HEK293 (cell line): ENCODE results near the gene SHOX.

Source experiments
- CTCF ChIA-PET: fragments of 350-600 bp; formaldehyde crosslinking; extraction: SDS; loops from one replicate; lab custom pipeline; 2021; ENCODE audit warnings: antibody characterized with exemption; lab: Yijun Ruan, JAX
- POLR2A ChIA-PET: fragments of 300-600 bp; formaldehyde crosslinking; extraction: SDS; loops from one replicate; lab custom pipeline; 2020; ENCODE audit warnings: antibody characterized with exemption, inconsistent platforms; lab: Yijun Ruan, JAX
- H3K27ac ChIP-seq: fragments of 200-500 bp; sonication (Bioruptor generic); 2 replicates; pipeline ENCODE4 v1.5.1; 2014; ENCODE audit warnings: low read depth, low read length, control low read depth, inconsistent platforms; ENCODE audit errors: extremely low read depth
- H3K36me3 ChIP-seq, 2 experiments: fragments of 200-500 bp in 1 of 2; sonication (Bioruptor generic) in 1 of 2; 1 replicate in 1 of 2; 2 replicates in 1 of 2; pipeline ENCODE4 v1.5.1; 2014 to 2017; ENCODE audit warnings: inconsistent platforms in 2 of 2, low read length in 2 of 2; ENCODE audit not compliant: control insufficient read depth in 2 of 2, insufficient read depth in 1 of 2
- H3K4me1 ChIP-seq: fragments of 200-500 bp; sonication (Bioruptor generic); 2 replicates; pipeline ENCODE4 v1.5.1; 2014; ENCODE audit warnings: mild to moderate bottlenecking, low read length, inconsistent platforms; ENCODE audit not compliant: control insufficient read depth, insufficient read depth
- H3K4me3 ChIP-seq: 2 replicates; pipeline ENCODE4 v1.5.1; 2011; ENCODE audit warnings: low read depth, mild to moderate bottlenecking, control low read depth, low read length, moderate library complexity
- H3K9me3 ChIP-seq: fragments of 200-500 bp; sonication (Bioruptor generic); 2 replicates; pipeline ENCODE4 v1.5.1; 2014; ENCODE audit warnings: low read depth, low read length, inconsistent platforms; ENCODE audit not compliant: control insufficient read depth, insufficient read depth
- BCL11B ChIP-seq: fragments of 450-650 bp; formaldehyde crosslinking; IDR thresholded peaks from 2 replicates; pipeline ENCODE4 v1.5.1; 2016; ENCODE audit warnings: low read depth, missing biosample characterization, missing genetic modification characterization
- EGR2 ChIP-seq: fragments of 450-650 bp; formaldehyde crosslinking; IDR thresholded peaks from 2 replicates; pipeline ENCODE4 v1.5.1; 2016; ENCODE audit warnings: low read depth, missing biosample characterization, missing genetic modification characterization
- HOXC10 ChIP-seq: sonication (generic); formaldehyde crosslinking; IDR thresholded peaks from 2 replicates; pipeline ENCODE4 v1.8.1; 2023; ENCODE audit warnings: mild to moderate bottlenecking, missing genetic modification reagents
- KLF7 ChIP-seq: fragments of 450-650 bp; formaldehyde crosslinking; IDR thresholded peaks from 2 replicates; pipeline ENCODE4 v1.5.1; 2016; ENCODE audit warnings: missing biosample characterization, missing genetic modification characterization, borderline replicate concordance
- MZF1 ChIP-seq: fragments of 450-650 bp; formaldehyde crosslinking; IDR thresholded peaks from 2 replicates; pipeline ENCODE4 v1.5.1; 2017; ENCODE audit warnings: missing biosample characterization, missing genetic modification characterization, borderline replicate concordance
- REPIN1 ChIP-seq: fragments of 450-650 bp; formaldehyde crosslinking; IDR thresholded peaks from 2 replicates; pipeline ENCODE4 v1.5.1; 2017; ENCODE audit warnings: missing biosample characterization, missing genetic modification characterization, low read depth
- SETDB1 ChIP-seq: IDR thresholded peaks from one replicate; pipeline ENCODE4 v1.6.1; 2017; ENCODE audit warnings: mild to moderate bottlenecking, low read length, moderate library complexity, mixed read lengths; ENCODE audit not compliant: insufficient read length
- YY2 ChIP-seq: fragments of 450-650 bp; formaldehyde crosslinking; IDR thresholded peaks from 2 replicates; pipeline ENCODE4 v1.5.1; 2016; ENCODE audit warnings: missing biosample characterization, missing genetic modification characterization
- ZBTB21 ChIP-seq: fragments of 450-650 bp; formaldehyde crosslinking; IDR thresholded peaks from 2 replicates; pipeline ENCODE4 v1.5.1; 2017; ENCODE audit warnings: missing biosample characterization, missing genetic modification characterization
- ZFHX2 ChIP-seq: fragments of 450-650 bp; formaldehyde crosslinking; conservative IDR thresholded peaks from 2 replicates; pipeline ENCODE4 v1.5.1; 2016; ENCODE audit warnings: missing biosample characterization, missing genetic modification characterization
- ZNF112 ChIP-seq: fragments of 450-650 bp; formaldehyde crosslinking; IDR thresholded peaks from 2 replicates; pipeline ENCODE4 v1.5.0; 2017; ENCODE audit warnings: missing biosample characterization, missing genetic modification characterization
- ZNF2 ChIP-seq: fragments of 450-650 bp; formaldehyde crosslinking; IDR thresholded peaks from 2 replicates; pipeline ENCODE4 v1.5.1; 2016; ENCODE audit warnings: missing biosample characterization, missing genetic modification characterization
- ZNF211 ChIP-seq: fragments of 450-650 bp; formaldehyde crosslinking; IDR thresholded peaks from 2 replicates; pipeline ENCODE4 v1.5.1; 2016; ENCODE audit warnings: low read depth, missing biosample characterization, missing genetic modification characterization
- ZNF23 ChIP-seq: fragments of 450-650 bp; formaldehyde crosslinking; IDR thresholded peaks from 2 replicates; pipeline ENCODE4 v1.5.1; 2016; ENCODE audit warnings: missing biosample characterization, missing genetic modification characterization, borderline replicate concordance
- ZNF266 ChIP-seq: fragments of 450-650 bp; formaldehyde crosslinking; IDR thresholded peaks from 2 replicates; pipeline ENCODE4 v1.5.1; 2016; ENCODE audit warnings: missing biosample characterization, missing genetic modification characterization, low read depth
- ZNF335 ChIP-seq: fragments of 450-650 bp; formaldehyde crosslinking; conservative IDR thresholded peaks from 2 replicates; pipeline ENCODE4 v1.5.1; 2016; ENCODE audit warnings: missing biosample characterization, missing genetic modification characterization
- ZNF366 ChIP-seq: fragments of 450-650 bp; formaldehyde crosslinking; conservative IDR thresholded peaks from 2 replicates; pipeline ENCODE4 v1.5.1; 2016; ENCODE audit warnings: missing biosample characterization, missing genetic modification characterization
- ZNF549 ChIP-seq: fragments of 450-650 bp; IDR thresholded peaks from 2 replicates; pipeline ENCODE4 v1.5.1; 2018; ENCODE audit warnings: missing biosample characterization, missing genetic modification characterization, mild to moderate bottlenecking, inconsistent platforms, moderate library complexity
- ZNF624 ChIP-seq: fragments of 450-650 bp; formaldehyde crosslinking; IDR thresholded peaks from 2 replicates; pipeline ENCODE4 v1.5.1; 2017; ENCODE audit warnings: missing biosample characterization, missing genetic modification characterization
- TF ChIP-seq, protein P1 (sequence below): fragments of 450-650 bp; formaldehyde crosslinking; IDR thresholded peaks from 2 replicates; pipeline ENCODE4 v1.5.1; 2016; ENCODE audit warnings: missing biosample characterization, missing genetic modification characterization
- TF ChIP-seq, protein P2 (sequence below): fragments of 450-650 bp; formaldehyde crosslinking; IDR thresholded peaks from 2 replicates; pipeline ENCODE4 v1.5.1; 2016; ENCODE audit warnings: missing biosample characterization, missing genetic modification characterization
- TF ChIP-seq, protein P3 (sequence below): fragments of 450-650 bp; formaldehyde crosslinking; IDR thresholded peaks from 2 replicates; pipeline ENCODE4 v1.5.1; 2017; ENCODE audit warnings: missing biosample characterization, missing genetic modification characterization
- TF ChIP-seq, protein P4 (sequence below): fragments of 450-650 bp; formaldehyde crosslinking; IDR thresholded peaks from 2 replicates; pipeline ENCODE4 v1.5.1; 2016; ENCODE audit warnings: missing biosample characterization, missing genetic modification characterization
- TF ChIP-seq, protein P5 (sequence below): fragments of 450-650 bp; formaldehyde crosslinking; conservative IDR thresholded peaks from 2 replicates; pipeline ENCODE4 v1.5.1; 2016; ENCODE audit warnings: low read depth, missing biosample characterization, missing genetic modification characterization

The SHOX gene

DNA sequence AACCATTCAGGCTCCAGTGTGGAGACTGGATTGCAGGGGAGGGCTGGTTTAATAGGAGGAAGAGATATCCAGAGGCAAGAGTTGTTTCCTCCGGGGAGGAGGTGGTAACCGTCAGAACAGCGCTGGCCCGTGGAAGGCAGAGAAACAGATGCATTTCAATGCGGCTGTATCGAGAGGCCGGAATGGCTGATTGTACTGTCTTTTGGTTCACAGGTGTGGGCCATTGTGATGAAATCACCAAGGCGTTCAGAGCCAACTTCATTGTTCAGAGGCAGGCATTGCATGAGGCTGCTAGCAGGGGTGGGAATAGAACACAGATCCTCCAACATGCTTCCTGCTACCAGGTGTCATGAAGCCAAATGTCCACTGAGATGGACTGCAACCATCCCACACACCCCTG, 53.0 kb downstream of the SHOX start (continued):
- TF ChIP-seq MZF1 (tag by site-specific recombination) = no peak
- no peak for TF ChIP-seq YY2 (tag by site-specific recombination)
- TF ChIP-seq ZNF335 (tag by site-specific recombination) = no peak
- TF ChIP-seq ZBTB21 (tag by site-specific recombination) = no peak
- TF ChIP-seq ZNF112 (tag by site-specific recombination) = no peak
- no peak for TF ChIP-seq HOXC10 (CRISPR knock-in tag)
- TF ChIP-seq, protein P1, sequence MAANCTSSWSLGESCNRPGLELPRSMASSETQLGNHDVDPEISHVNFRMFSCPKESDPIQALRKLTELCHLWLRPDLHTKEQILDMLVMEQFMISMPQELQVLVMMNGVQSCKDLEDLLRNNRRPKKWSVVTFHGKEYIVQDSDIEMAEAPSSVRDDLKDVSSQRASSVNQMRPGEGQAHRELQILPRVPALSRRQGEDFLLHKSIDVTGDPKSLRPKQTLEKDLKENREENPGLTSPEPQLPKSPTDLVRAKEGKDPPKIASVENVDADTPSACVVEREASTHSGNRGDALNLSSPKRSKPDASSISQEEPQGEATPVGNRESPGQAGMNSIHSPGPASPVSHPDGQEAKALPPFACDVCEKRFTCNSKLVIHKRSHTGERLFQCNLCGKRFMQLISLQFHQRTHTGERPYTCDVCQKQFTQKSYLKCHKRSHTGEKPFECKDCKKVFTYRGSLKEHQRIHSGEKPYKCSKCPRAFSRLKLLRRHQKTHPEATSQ = no peak

DNA sequence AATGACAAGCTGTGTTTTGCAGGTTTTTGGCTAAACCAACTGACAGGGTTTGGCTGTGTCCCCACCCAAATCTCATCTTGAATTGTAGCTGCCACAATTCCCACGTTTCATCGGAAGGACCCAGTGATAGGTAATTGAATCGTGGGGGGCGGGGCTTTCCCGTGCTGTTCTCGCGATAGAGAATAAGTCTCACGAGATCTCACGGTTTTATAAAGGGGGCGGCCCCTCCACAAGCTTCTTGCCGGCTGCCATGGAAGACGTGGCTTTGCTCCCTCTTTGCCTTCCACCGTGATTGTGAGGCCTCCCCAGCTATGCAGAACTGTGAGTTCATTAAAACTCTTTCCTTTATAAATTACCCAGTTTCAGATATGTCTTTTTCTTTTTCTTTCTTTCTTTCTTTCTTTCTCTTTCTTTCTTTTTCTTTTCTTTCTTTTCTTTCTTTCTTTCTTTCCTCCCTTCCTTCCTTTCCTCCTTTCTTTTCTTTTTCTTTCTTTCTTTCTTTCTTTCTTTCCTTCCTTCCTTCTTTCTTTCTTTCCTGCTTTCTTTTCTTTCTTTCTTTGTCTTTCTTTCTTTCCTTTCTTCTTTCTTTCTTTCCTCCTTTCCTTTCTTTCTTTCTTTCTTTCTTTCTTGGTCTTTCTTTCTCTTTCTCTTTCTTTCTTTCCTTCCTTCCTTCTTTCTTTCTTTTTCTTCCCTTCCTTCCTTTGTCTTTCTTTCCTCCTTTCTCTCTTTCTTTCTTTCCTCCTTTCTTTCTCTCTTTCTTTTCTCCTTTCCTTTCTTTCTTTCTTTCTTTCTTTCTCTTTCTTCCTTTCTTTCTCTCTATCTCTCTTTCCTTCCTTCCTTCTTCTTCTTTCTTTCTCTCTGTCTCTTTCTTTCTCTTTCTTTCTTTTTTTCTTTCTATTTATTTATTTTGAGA, 54.8 kb downstream of the SHOX start:
- Histone ChIP-seq H3K4me3 (no peak overlapping the region), H3K4me1 (no peaks in the 10 kb centered on the region), H3K9me3 (no peaks in the 10 kb centered on the region)
- CTCF ChIA-PET = no interaction called here
- TF ChIP-seq, protein P2, sequence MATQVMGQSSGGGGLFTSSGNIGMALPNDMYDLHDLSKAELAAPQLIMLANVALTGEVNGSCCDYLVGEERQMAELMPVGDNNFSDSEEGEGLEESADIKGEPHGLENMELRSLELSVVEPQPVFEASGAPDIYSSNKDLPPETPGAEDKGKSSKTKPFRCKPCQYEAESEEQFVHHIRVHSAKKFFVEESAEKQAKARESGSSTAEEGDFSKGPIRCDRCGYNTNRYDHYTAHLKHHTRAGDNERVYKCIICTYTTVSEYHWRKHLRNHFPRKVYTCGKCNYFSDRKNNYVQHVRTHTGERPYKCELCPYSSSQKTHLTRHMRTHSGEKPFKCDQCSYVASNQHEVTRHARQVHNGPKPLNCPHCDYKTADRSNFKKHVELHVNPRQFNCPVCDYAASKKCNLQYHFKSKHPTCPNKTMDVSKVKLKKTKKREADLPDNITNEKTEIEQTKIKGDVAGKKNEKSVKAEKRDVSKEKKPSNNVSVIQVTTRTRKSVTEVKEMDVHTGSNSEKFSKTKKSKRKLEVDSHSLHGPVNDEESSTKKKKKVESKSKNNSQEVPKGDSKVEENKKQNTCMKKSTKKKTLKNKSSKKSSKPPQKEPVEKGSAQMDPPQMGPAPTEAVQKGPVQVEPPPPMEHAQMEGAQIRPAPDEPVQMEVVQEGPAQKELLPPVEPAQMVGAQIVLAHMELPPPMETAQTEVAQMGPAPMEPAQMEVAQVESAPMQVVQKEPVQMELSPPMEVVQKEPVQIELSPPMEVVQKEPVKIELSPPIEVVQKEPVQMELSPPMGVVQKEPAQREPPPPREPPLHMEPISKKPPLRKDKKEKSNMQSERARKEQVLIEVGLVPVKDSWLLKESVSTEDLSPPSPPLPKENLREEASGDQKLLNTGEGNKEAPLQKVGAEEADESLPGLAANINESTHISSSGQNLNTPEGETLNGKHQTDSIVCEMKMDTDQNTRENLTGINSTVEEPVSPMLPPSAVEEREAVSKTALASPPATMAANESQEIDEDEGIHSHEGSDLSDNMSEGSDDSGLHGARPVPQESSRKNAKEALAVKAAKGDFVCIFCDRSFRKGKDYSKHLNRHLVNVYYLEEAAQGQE = no peak
- TF ChIP-seq ZNF23 = no peak
- TF ChIP-seq SETDB1 = peak; percentile 40
- TF ChIP-seq KLF7 (tag by site-specific recombination) = no peak
- no peak for TF ChIP-seq REPIN1 (tag by site-specific recombination)
- TF ChIP-seq, protein P3, sequence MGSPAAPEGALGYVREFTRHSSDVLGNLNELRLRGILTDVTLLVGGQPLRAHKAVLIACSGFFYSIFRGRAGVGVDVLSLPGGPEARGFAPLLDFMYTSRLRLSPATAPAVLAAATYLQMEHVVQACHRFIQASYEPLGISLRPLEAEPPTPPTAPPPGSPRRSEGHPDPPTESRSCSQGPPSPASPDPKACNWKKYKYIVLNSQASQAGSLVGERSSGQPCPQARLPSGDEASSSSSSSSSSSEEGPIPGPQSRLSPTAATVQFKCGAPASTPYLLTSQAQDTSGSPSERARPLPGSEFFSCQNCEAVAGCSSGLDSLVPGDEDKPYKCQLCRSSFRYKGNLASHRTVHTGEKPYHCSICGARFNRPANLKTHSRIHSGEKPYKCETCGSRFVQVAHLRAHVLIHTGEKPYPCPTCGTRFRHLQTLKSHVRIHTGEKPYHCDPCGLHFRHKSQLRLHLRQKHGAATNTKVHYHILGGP = no peak
- TF ChIP-seq BCL11B = no peak
- TF ChIP-seq ZFHX2 (tag by site-specific recombination) = no peak
- TF ChIP-seq ZNF366 (tag by site-specific recombination) = peak; percentile 80
- no peak for TF ChIP-seq EGR2 (tag by site-specific recombination)
- TF ChIP-seq ZNF624 (tag by site-specific recombination) = 0 out of 2 replicates have a peak, but pooled peaks have one; percentile 34
- TF ChIP-seq, all 188 proteins: peak for 3
- H3K27ac ChIP-seq = no peak overlapping the region
- H3K36me3 ChIP-seq = no peaks in the 10 kb centered on the region
- POLR2A ChIA-PET = no interaction called here

DNA sequence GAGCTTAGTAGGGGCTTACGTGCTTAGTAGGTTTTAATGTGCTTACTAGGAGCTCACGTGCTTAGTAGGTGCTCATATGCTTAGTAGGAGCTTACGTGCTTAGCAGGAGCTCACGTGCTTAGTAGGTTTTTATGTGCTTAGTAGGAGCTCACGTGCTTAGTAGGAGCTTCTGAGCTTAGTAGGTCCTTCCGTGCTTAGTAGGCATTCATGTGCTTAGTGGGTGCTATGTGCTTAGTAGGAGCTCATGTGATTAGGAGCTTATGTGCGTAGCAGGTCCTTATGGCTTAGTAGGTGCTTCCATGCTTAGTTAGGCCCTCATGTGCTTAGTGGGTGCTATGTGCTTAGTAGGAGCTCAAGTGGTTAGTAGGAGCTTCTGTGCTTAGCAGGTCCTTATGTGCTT, 59.4 kb downstream of the SHOX start:
- no peaks in the 10 kb centered on the region for H3K4me1 ChIP-seq
- H3K9me3 ChIP-seq = no peaks in the 10 kb centered on the region
- no peak overlapping the region for H3K4me3 ChIP-seq
- ChIA-PET POLR2A (no interaction called here), CTCF (no interaction called here)
- no peak overlapping the region for H3K27ac ChIP-seq
- H3K36me3 ChIP-seq = no peaks in the 10 kb centered on the region
- no peak for TF ChIP-seq ZNF211 (tag by site-specific recombination)
- no peak for TF ChIP-seq ZNF266 (tag by site-specific recombination)
- TF ChIP-seq, protein P4, sequence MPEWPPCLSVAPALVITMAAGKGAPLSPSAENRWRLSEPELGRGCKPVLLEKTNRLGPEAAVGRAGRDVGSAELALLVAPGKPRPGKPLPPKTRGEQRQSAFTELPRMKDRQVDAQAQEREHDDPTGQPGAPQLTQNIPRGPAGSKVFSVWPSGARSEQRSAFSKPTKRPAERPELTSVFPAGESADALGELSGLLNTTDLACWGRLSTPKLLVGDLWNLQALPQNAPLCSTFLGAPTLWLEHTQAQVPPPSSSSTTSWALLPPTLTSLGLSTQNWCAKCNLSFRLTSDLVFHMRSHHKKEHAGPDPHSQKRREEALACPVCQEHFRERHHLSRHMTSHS = no peak
- TF ChIP-seq, protein P5, sequence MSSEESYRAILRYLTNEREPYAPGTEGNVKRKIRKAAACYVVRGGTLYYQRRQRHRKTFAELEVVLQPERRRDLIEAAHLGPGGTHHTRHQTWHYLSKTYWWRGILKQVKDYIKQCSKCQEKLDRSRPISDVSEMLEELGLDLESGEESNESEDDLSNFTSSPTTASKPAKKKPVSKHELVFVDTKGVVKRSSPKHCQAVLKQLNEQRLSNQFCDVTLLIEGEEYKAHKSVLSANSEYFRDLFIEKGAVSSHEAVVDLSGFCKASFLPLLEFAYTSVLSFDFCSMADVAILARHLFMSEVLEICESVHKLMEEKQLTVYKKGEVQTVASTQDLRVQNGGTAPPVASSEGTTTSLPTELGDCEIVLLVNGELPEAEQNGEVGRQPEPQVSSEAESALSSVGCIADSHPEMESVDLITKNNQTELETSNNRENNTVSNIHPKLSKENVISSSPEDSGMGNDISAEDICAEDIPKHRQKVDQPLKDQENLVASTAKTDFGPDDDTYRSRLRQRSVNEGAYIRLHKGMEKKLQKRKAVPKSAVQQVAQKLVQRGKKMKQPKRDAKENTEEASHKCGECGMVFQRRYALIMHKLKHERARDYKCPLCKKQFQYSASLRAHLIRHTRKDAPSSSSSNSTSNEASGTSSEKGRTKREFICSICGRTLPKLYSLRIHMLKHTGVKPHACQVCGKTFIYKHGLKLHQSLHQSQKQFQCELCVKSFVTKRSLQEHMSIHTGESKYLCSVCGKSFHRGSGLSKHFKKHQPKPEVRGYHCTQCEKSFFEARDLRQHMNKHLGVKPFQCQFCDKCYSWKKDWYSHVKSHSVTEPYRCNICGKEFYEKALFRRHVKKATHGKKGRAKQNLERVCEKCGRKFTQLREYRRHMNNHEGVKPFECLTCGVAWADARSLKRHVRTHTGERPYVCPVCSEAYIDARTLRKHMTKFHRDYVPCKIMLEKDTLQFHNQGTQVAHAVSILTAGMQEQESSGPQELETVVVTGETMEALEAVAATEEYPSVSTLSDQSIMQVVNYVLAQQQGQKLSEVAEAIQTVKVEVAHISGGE = no peak
- no peak for TF ChIP-seq ZNF549
- TF ChIP-seq ZNF2 = no peak
